ENCODE data around the gene TNFRSF11A.

DNA sequence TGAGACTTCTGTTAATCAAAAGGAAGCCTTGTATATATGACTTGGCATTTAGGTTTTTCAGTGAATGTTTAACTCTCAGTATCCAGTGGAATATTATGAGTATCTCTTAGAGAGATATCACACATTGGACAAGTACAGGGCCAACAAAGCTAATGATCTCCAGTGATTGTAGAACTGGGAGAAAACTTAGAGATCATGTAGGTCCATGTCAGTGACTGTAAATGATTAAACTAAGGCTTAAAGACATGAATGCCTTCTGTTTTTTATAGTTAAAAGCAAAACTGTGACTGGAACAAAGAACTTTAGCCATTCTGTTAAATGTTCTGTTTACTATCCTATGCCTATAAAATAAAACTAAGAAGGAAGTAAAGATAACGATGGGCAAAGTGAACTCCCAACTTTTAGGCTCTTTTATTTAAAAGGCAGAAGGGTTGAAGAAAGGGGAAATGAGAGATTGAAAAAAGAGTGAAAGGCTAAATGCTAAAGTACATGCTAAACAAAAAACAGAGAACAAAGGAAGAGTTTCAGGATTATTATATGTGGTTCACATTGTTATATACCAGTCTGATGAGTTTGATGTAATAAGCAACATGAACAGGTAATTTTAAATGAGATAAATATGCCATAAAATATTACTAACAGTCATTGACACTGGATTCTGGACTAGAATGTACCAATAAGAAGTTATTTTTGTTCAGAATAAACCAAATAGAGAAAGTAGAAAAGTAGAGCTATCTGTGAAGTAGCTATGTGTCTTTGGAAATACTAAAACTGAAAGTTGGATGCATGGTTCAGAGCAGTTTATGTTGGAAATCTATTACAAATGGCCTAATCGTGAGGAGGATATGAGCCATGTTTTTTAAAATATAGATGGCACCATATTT lies 37.1 kb upstream of the TNFRSF11A start:
- TF ChIP-seq CTCF (IDR thresholded peaks at IDR 0.05; ENCODE audit: borderline replicate concordance, extremely low read depth, low read length, poor library complexity, severe bottlenecking) (no peak), EZH2 (IDR thresholded peaks at IDR 0.05; ENCODE audit: borderline replicate concordance, low read depth, low read length, severe bottlenecking) (no peak)
